ENCODE data around the gene TMEM62. TPM values are rescaled to one million over a fixed set of nuclear protein-coding genes. Genes with fewer than 3 reads are reported as not detected.
"Not testable (repeated sequence)": the region's sequence is repeated elsewhere in the genome, so short reads cannot be mapped to it uniquely, and the experiment has no call there.

Gene TMEM62
- total and polyA plus RNA-seq, 4 donors, result 4.5 to 14.0 (median 10.6) TPM

DNA sequence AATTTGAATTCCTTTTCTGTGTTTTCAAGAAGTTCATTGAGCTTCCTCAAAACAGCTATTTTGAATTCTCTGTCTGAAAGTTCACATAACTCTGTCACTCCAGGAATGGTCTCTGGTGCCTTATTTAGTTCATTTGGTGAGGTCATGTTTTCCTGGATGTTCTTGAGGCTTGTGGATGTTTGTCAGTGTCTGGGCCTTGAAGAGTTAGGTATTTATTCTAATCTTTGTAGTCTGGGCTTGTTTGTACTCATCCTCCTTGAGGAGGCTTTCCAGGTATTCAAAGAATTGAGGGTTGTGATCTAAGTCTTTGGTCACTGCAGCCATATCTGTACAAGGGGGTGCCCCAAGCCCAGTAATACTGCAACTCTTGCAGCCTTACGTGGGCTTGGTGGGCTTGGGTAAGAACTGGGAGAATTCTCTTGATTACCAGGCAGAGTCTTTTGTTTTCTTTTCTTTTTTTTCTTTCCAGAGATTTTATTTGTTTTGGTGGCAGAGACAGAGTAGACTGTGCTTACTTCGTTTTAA, 32.5 kb downstream of the TMEM62 start:
- 98% methylated on average over 2 of the region's 2 CpGs for WGBS

DNA sequence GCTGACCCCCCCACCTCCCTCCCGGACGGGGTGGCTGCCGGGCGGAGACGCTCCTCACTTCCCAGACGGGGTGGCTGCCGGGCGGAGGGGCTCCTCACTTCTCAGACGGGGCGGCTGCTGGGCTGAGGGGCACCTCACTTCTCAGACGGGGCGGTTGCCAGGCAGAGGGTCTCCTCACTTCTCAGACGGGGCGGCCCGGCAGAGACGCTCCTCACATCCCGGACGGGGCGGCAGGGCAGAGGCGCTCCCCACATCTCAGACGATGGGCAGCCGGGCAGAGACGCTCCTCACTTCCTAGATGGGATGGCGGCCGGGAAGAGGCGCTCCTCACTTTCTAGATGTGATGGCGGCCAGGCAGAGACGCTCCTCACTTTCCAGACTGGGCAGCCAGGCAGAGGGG, 33.9 kb downstream of the TMEM62 start:
- not testable (repeated sequence) for H3K4me1 ChIP-seq (ENCODE audit: control insufficient read depth in 4 of 4, insufficient read depth in 4 of 4, low read length in 3 of 4); H3K27me3 ChIP-seq (ENCODE audit: control insufficient read depth in 4 of 4, insufficient read depth in 4 of 4, low read length in 3 of 4); H3K9ac ChIP-seq (ENCODE audit: low read depth in 1 of 2, low read length in 2 of 2); DNase-seq (ENCODE audit: low spot score); H3K9me3 ChIP-seq (ENCODE audit: control insufficient read depth in 4 of 4, low read length in 3 of 4); H3K4me3 ChIP-seq (ENCODE audit: low read depth in 1 of 3, low read length in 3 of 3); H3K27ac ChIP-seq (ENCODE audit: low read depth in 1 of 2, low read length in 2 of 2)
- 98% methylated on average over 23 of the region's 28 CpGs for WGBS
- peaks cover 4 to 11% (median 6%) of the 10 kb centered on the region in 4 donors for H3K36me3 ChIP-seq (ENCODE audit: control insufficient read depth in 4 of 4, insufficient read depth in 3 of 4, low read depth in 1 of 4, low read length in 3 of 4)

More for the DNA sequence above, 32.5 kb downstream of the TMEM62 start:
- Histone ChIP-seq H3K9me3 (ENCODE audit: control insufficient read depth in 4 of 4, low read length in 3 of 4) (no peaks in the 10 kb centered on the region), H3K9ac (ENCODE audit: low read depth in 1 of 2, low read length in 2 of 2) (no peak overlapping the region), H3K27me3 (ENCODE audit: control insufficient read depth in 4 of 4, insufficient read depth in 4 of 4, low read length in 3 of 4) (no peaks in the 10 kb centered on the region), H3K4me1 (ENCODE audit: control insufficient read depth in 4 of 4, insufficient read depth in 4 of 4, low read length in 3 of 4) (no peaks in the 10 kb centered on the region), H3K4me3 (ENCODE audit: low read depth in 1 of 3, low read length in 3 of 3) (no peak overlapping the region), H3K36me3 (ENCODE audit: control insufficient read depth in 4 of 4, insufficient read depth in 3 of 4, low read depth in 1 of 4, low read length in 3 of 4) (peaks cover 4 to 16% (median 11%) of the 10 kb centered on the region in 4 donors), H3K27ac (ENCODE audit: low read depth in 1 of 2, low read length in 2 of 2) (no peak overlapping the region)
- DNase-seq (ENCODE audit: low spot score), result no peak
- TF ChIP-seq RAD21 (IDR thresholded peaks at IDR 0.05) (no peak), HNF4A (conservative IDR thresholded peaks at IDR 0.05) (no peak), FOXA1 (IDR thresholded peaks at IDR 0.05) (no peak), NR2F2 (IDR thresholded peaks at IDR 0.05) (no peak), SP1 (IDR thresholded peaks at IDR 0.05) (no peak), RXRA (IDR thresholded peaks at IDR 0.05) (no peak), HNF4G (IDR thresholded peaks at IDR 0.05) (no peak)
- TF ChIP-seq, protein P1, sequence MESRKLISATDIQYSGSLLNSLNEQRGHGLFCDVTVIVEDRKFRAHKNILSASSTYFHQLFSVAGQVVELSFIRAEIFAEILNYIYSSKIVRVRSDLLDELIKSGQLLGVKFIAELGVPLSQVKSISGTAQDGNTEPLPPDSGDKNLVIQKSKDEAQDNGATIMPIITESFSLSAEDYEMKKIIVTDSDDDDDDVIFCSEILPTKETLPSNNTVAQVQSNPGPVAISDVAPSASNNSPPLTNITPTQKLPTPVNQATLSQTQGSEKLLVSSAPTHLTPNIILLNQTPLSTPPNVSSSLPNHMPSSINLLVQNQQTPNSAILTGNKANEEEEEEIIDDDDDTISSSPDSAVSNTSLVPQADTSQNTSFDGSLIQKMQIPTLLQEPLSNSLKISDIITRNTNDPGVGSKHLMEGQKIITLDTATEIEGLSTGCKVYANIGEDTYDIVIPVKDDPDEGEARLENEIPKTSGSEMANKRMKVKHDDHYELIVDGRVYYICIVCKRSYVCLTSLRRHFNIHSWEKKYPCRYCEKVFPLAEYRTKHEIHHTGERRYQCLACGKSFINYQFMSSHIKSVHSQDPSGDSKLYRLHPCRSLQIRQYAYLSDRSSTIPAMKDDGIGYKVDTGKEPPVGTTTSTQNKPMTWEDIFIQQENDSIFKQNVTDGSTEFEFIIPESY (IDR thresholded peaks at IDR 0.05), result no peak
- TF ChIP-seq, protein P2, sequence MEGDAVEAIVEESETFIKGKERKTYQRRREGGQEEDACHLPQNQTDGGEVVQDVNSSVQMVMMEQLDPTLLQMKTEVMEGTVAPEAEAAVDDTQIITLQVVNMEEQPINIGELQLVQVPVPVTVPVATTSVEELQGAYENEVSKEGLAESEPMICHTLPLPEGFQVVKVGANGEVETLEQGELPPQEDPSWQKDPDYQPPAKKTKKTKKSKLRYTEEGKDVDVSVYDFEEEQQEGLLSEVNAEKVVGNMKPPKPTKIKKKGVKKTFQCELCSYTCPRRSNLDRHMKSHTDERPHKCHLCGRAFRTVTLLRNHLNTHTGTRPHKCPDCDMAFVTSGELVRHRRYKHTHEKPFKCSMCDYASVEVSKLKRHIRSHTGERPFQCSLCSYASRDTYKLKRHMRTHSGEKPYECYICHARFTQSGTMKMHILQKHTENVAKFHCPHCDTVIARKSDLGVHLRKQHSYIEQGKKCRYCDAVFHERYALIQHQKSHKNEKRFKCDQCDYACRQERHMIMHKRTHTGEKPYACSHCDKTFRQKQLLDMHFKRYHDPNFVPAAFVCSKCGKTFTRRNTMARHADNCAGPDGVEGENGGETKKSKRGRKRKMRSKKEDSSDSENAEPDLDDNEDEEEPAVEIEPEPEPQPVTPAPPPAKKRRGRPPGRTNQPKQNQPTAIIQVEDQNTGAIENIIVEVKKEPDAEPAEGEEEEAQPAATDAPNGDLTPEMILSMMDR (IDR thresholded peaks at IDR 0.05; ENCODE audit: low read depth, low read length, missing input control), result no peak
- TF ChIP-seq, protein P3, sequence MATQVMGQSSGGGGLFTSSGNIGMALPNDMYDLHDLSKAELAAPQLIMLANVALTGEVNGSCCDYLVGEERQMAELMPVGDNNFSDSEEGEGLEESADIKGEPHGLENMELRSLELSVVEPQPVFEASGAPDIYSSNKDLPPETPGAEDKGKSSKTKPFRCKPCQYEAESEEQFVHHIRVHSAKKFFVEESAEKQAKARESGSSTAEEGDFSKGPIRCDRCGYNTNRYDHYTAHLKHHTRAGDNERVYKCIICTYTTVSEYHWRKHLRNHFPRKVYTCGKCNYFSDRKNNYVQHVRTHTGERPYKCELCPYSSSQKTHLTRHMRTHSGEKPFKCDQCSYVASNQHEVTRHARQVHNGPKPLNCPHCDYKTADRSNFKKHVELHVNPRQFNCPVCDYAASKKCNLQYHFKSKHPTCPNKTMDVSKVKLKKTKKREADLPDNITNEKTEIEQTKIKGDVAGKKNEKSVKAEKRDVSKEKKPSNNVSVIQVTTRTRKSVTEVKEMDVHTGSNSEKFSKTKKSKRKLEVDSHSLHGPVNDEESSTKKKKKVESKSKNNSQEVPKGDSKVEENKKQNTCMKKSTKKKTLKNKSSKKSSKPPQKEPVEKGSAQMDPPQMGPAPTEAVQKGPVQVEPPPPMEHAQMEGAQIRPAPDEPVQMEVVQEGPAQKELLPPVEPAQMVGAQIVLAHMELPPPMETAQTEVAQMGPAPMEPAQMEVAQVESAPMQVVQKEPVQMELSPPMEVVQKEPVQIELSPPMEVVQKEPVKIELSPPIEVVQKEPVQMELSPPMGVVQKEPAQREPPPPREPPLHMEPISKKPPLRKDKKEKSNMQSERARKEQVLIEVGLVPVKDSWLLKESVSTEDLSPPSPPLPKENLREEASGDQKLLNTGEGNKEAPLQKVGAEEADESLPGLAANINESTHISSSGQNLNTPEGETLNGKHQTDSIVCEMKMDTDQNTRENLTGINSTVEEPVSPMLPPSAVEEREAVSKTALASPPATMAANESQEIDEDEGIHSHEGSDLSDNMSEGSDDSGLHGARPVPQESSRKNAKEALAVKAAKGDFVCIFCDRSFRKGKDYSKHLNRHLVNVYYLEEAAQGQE (IDR thresholded peaks at IDR 0.05), result no peak

Measured in liver (tissue), 9 donors.